GM13977 (cell line): ENCODE data around the gene DPH6.

Experiments
- DNase-seq: peaks from one replicate; pipeline ENCODE4 v3.0.0; 2012; ENCODE audit warnings: low spot score
- CTCF ChIP-seq: IDR thresholded peaks from 2 replicates; pipeline ENCODE4 v1.5.1; 2012; ENCODE audit warnings: mild to moderate bottlenecking, control low read depth; ENCODE audit not compliant: insufficient read depth; ENCODE audit errors: extremely low read depth, missing control alignments
- in situ Hi-C: fragments of 300-500 bp; cut with MboI; formaldehyde crosslinking; loops from one replicate; pipeline ENCODE4 v1.12.0; 2022; ENCODE audit warnings: low sequenced_read_pairs, low pct_unique_long_range_greater_than_20kb, mixed read lengths, inconsistent platforms; ENCODE audit not compliant: unreplicated experiment

DPH6 gene

GRCh38 chr15:35484231-35484945 is 61.6 kb downstream of the DPH6 start:
- in situ Hi-C loops: no loop called here
- TF ChIP-seq CTCF: no peak
- DNase-seq: no peak

- in situ Hi-C loops: no loop called here
Observed at GRCh38 chr15:35481992-35482391, 64.0 kb downstream of the DPH6 start.

GRCh38 chr15:35481064-35481463 is 64.9 kb downstream of the DPH6 start:
- DNase-seq: no peak
- in situ Hi-C loops: no loop called here
- TF ChIP-seq CTCF: no peak

More at GRCh38 chr15:35481992-35482391, 64.0 kb downstream of the DPH6 start:
- no peak for DNase-seq
- TF ChIP-seq CTCF: no peak

GRCh38 chr15:35479423-35479822 is 66.5 kb downstream of the DPH6 start:
- no peak for DNase-seq
- in situ Hi-C loops: no loop called here
- TF ChIP-seq CTCF: no peak

GRCh38 chr15:35477312-35478262 is 68.4 kb downstream of the DPH6 start:
- TF ChIP-seq CTCF: no peak
- in situ Hi-C loops: no loop called here
- DNase-seq: no peak

GRCh38 chr15:35471024-35471423 is 74.9 kb downstream of the DPH6 start:
- no peak for TF ChIP-seq CTCF
- no peak for DNase-seq
- in situ Hi-C loops: no loop called here
